ENCODE measurements around the gene EIF2B4.

EIF2B4 gene

GRCh38 chr2:27379836-27380625, 9.9 kb upstream of the EIF2B4 start:
- Histone ChIP-seq H3K36me3 (ENCODE audit: low read length) (0 out of 2 replicates have a peak, but pooled peaks cover 9% of the 10 kb centered on the region), H3K27ac (ENCODE audit: low read depth, low read length) (peak overlapping the region; percentile 75), H2AFZ (ENCODE audit: low read depth, low read length, severe bottlenecking) (no peak overlapping the region), H3K9me3 (ENCODE audit: insufficient read depth, low read length) (no peaks in the 10 kb centered on the region), H3K9me2 (replicated peaks; ENCODE audit: insufficient read depth, low read length) (no peaks in the 10 kb centered on the region), H3K4me3 (ENCODE audit: insufficient read depth, low read length, poor library complexity, severe bottlenecking) (peak overlapping the region; percentile 81), H4K20me1 (ENCODE audit: low read depth, low read length) (no peaks in the 10 kb centered on the region), H3F3A (ENCODE audit: insufficient read depth) (peaks cover 30% of the 10 kb centered on the region), H3K4me2 (ENCODE audit: low read depth, low read length, poor library complexity, severe bottlenecking) (peak overlapping the region; percentile 80), H3K9ac (ENCODE audit: low read length) (peak overlapping the region; percentile 78), H3K79me2 (ENCODE audit: insufficient read depth, low read length) (0 out of 2 replicates have a peak, but pooled peaks cover 7% of the 10 kb centered on the region), H3K27me3 (ENCODE audit: low read length) (no peaks in the 10 kb centered on the region)
- TF ChIP-seq, protein P1, sequence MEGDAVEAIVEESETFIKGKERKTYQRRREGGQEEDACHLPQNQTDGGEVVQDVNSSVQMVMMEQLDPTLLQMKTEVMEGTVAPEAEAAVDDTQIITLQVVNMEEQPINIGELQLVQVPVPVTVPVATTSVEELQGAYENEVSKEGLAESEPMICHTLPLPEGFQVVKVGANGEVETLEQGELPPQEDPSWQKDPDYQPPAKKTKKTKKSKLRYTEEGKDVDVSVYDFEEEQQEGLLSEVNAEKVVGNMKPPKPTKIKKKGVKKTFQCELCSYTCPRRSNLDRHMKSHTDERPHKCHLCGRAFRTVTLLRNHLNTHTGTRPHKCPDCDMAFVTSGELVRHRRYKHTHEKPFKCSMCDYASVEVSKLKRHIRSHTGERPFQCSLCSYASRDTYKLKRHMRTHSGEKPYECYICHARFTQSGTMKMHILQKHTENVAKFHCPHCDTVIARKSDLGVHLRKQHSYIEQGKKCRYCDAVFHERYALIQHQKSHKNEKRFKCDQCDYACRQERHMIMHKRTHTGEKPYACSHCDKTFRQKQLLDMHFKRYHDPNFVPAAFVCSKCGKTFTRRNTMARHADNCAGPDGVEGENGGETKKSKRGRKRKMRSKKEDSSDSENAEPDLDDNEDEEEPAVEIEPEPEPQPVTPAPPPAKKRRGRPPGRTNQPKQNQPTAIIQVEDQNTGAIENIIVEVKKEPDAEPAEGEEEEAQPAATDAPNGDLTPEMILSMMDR (IDR thresholded peaks at IDR 0.05; ENCODE audit: insufficient read depth, low read length, poor library complexity, severe bottlenecking): no peak
- TF ChIP-seq EZH2phosphoT487 (conservative IDR thresholded peaks at IDR 0.05; ENCODE audit: low read length): no peak

GRCh38 chr2:27379383-27379835, 9.3 kb upstream of the EIF2B4 start:
- peak overlapping the region; percentile 75 for H3K27ac ChIP-seq (ENCODE audit: low read depth, low read length)

DNA sequence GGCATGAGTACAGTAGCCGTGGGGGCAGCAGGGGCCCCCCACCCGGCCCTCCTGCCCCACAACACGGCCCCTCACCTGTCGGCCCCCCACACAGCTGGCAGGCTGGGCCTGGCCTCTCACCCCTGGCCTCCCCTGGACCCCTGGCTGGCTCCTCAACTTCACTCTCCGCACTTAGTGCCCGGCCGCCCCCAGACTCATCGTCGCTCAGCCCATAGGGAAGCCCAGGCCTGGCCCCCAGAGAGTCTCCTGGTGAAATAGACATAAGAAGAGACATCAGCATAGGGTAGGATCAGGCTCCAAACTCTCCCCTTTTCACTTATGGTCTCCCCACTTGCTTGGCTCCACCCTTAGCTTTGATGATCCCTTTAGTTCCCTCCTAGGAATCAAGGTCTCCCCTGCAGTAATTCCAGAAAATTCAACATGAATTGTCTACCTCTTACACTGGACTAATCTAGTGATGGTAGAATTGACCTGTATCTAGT, 8.7 kb upstream of the EIF2B4 start:
- H2AFZ ChIP-seq (ENCODE audit: low read depth, low read length, severe bottlenecking): no peak overlapping the region
- no peaks in the 10 kb centered on the region for H3K9me3 ChIP-seq (ENCODE audit: insufficient read depth, low read length)
- H3F3A ChIP-seq (ENCODE audit: insufficient read depth): peaks cover 30% of the 10 kb centered on the region
- peak overlapping the region; percentile 75; the same call in 1 of the 2 replicates for H3K27ac ChIP-seq (ENCODE audit: low read depth, low read length)
- peaks cover 2% of the 10 kb centered on the region; the same call in 1 of the 2 replicates for H3K36me3 ChIP-seq (ENCODE audit: low read length)
- no peak overlapping the region for H3K4me3 ChIP-seq (ENCODE audit: insufficient read depth, low read length, poor library complexity, severe bottlenecking)
- H3K27me3 ChIP-seq (ENCODE audit: low read length): no peaks in the 10 kb centered on the region
- H4K20me1 ChIP-seq (ENCODE audit: low read depth, low read length): no peaks in the 10 kb centered on the region
- H3K9me2 ChIP-seq (replicated peaks; ENCODE audit: insufficient read depth, low read length): no peaks in the 10 kb centered on the region
- H3K4me2 ChIP-seq (ENCODE audit: low read depth, low read length, poor library complexity, severe bottlenecking): peak overlapping the region; percentile 80
- H3K9ac ChIP-seq (ENCODE audit: low read length): peak overlapping the region; percentile 78; the same call in 1 of the 2 replicates
- TF ChIP-seq, protein P1 (IDR thresholded peaks at IDR 0.05; ENCODE audit: insufficient read depth, low read length, poor library complexity, severe bottlenecking): no peak
- no peak for TF ChIP-seq EZH2phosphoT487 (conservative IDR thresholded peaks at IDR 0.05; ENCODE audit: low read length)
- H3K79me2 ChIP-seq (ENCODE audit: insufficient read depth, low read length): 0 out of 2 replicates have a peak, but pooled peaks cover 7% of the 10 kb centered on the region

More at GRCh38 chr2:27379383-27379835, 9.3 kb upstream of the EIF2B4 start:
- TF ChIP-seq, protein P1 (IDR thresholded peaks at IDR 0.05; ENCODE audit: insufficient read depth, low read length, poor library complexity, severe bottlenecking): no peak
- TF ChIP-seq EZH2phosphoT487 (conservative IDR thresholded peaks at IDR 0.05; ENCODE audit: low read length): no peak
- Histone ChIP-seq H3K27me3 (ENCODE audit: low read length) (no peaks in the 10 kb centered on the region), H3K9me3 (ENCODE audit: insufficient read depth, low read length) (no peaks in the 10 kb centered on the region), H3K79me2 (ENCODE audit: insufficient read depth, low read length) (0 out of 2 replicates have a peak, but pooled peaks cover 7% of the 10 kb centered on the region), H3K9ac (ENCODE audit: low read length) (peak overlapping the region; percentile 78), H3K36me3 (ENCODE audit: low read length) (peaks cover 6% of the 10 kb centered on the region; the same call in 1 of the 2 replicates), H3K4me2 (ENCODE audit: low read depth, low read length, poor library complexity, severe bottlenecking) (peak overlapping the region; percentile 80), H3K9me2 (replicated peaks; ENCODE audit: insufficient read depth, low read length) (no peaks in the 10 kb centered on the region), H2AFZ (ENCODE audit: low read depth, low read length, severe bottlenecking) (no peak overlapping the region), H3F3A (ENCODE audit: insufficient read depth) (peaks cover 30% of the 10 kb centered on the region), H4K20me1 (ENCODE audit: low read depth, low read length) (no peaks in the 10 kb centered on the region), H3K4me3 (ENCODE audit: insufficient read depth, low read length, poor library complexity, severe bottlenecking) (peak overlapping the region; percentile 81)

Data from SU-DHL-6 (cell line).